ENCODE measurements around the gene USP6NL. TPM values are rescaled to one million over a fixed set of nuclear protein-coding genes. Genes with fewer than 3 reads are reported as not detected.
A peak's percentile ranks its signal among the peaks of the same experiment; 100 is the strongest.

The USP6NL gene
- total and polyA plus RNA-seq, 9 of the 15 experiments (the other 6 are each of a cell fraction or from before 2014, with no cell fraction given): 3.2 to 26.6 (median 19.8) TPM

DNA sequence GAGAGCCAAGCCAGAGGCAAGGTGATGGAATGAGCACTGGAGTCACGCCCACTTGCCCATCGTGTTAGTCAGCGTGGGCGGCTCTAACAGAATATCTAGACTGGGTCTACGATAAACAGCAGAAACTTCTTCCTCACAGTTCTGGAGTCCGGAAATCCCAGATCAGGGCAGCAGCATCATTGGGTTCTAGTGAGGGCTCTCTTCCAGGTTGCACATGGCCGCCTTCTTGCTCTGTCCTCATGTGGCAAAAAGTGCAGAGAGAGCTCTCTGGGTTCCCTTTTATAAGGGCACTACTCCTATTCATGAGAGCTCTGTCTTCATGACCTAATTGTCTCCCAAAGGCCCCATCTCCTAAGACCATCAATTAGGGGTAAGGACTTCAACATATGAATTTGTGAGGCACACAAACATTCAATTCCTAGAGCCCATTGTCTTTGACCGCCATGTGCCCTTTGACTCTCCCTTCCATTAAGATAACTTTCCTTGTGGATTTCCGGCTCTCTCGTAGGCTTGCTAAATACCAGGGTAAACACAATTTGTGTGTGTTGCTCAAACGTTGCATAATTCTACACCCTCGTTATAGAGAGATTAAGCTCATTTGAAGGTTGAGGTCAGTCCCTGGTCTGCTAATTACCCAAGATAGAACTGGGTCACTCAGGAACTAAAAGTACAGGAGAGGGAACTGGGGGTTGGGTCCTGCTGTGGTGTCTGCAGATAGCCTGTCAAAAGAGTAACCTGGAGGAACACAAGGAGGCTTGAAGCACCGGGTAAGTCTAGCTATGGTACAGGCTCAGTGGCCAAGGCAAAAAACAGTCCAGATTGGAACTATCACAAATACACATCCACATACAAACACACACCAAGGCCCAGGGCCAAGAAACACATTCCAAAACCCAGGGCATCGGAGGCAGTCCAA lies 28.7 kb upstream of the USP6NL start (continued):
- TF ChIP-seq GABPA (tag; conservative IDR thresholded peaks at IDR 0.05; ENCODE audit: low read depth): peak; percentile 62
- peak; percentile 95 for TF ChIP-seq CEBPB (tag; IDR thresholded peaks at IDR 0.05)
- TF ChIP-seq, protein P1, sequence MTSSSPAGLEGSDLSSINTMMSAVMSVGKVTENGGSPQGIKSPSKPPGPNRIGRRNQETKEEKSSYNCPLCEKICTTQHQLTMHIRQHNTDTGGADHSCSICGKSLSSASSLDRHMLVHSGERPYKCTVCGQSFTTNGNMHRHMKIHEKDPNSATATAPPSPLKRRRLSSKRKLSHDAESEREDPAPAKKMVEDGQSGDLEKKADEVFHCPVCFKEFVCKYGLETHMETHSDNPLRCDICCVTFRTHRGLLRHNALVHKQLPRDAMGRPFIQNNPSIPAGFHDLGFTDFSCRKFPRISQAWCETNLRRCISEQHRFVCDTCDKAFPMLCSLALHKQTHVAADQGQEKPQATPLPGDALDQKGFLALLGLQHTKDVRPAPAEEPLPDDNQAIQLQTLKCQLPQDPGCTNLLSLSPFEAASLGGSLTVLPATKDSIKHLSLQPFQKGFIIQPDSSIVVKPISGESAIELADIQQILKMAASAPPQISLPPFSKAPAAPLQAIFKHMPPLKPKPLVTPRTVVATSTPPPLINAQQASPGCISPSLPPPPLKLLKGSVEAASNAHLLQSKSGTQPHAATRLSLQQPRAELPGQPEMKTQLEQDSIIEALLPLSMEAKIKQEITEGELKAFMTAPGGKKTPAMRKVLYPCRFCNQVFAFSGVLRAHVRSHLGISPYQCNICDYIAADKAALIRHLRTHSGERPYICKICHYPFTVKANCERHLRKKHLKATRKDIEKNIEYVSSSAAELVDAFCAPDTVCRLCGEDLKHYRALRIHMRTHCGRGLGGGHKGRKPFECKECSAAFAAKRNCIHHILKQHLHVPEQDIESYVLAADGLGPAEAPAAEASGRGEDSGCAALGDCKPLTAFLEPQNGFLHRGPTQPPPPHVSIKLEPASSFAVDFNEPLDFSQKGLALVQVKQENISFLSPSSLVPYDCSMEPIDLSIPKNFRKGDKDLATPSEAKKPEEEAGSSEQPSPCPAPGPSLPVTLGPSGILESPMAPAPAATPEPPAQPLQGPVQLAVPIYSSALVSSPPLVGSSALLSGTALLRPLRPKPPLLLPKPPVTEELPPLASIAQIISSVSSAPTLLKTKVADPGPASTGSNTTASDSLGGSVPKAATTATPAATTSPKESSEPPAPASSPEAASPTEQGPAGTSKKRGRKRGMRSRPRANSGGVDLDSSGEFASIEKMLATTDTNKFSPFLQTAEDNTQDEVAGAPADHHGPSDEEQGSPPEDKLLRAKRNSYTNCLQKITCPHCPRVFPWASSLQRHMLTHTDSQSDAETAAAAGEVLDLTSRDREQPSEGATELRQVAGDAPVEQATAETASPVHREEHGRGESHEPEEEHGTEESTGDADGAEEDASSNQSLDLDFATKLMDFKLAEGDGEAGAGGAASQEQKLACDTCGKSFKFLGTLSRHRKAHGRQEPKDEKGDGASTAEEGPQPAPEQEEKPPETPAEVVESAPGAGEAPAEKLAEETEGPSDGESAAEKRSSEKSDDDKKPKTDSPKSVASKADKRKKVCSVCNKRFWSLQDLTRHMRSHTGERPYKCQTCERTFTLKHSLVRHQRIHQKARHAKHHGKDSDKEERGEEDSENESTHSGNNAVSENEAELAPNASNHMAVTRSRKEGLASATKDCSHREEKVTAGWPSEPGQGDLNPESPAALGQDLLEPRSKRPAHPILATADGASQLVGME (CRISPR knock-in tag; IDR thresholded peaks at IDR 0.05): no peak
- no peak for TF ChIP-seq ID3 (CRISPR knock-in tag; IDR thresholded peaks at IDR 0.05)
- peak; percentile 95; the same call in 1 of the 2 replicates for TF ChIP-seq ID3 (tag; IDR thresholded peaks at IDR 0.05)
- 0 out of 2 replicates have a peak, but pooled peaks have one; percentile 44 for TF ChIP-seq PML (IDR thresholded peaks at IDR 0.05; ENCODE audit: low read length)
- TF ChIP-seq NR2C2 (CRISPR knock-in tag; IDR thresholded peaks at IDR 0.05): no peak
- peak; percentile 90 for TF ChIP-seq NR2C2 (tag; IDR thresholded peaks at IDR 0.05)
- TF ChIP-seq SMARCA4 (IDR thresholded peaks at IDR 0.05): peak; percentile 29; the same call in 1 of the 2 replicates
- TF ChIP-seq DPF2 (IDR thresholded peaks at IDR 0.05): peak; percentile 74
- TF ChIP-seq HES1 (IDR thresholded peaks at IDR 0.05; ENCODE audit: low read depth): peak; percentile 63
- TF ChIP-seq TRIM24 (IDR thresholded peaks at IDR 0.05): peak; percentile 69 to 85; a peak in 3 of 4 replicates
- no peak for TF ChIP-seq BRD9 (IDR thresholded peaks at IDR 0.05; ENCODE audit: low read depth, partially characterized antibody)
- TF ChIP-seq MTA1 (IDR thresholded peaks at IDR 0.05; ENCODE audit: borderline replicate concordance): no peak
- peak; percentile 69 for TF ChIP-seq HDAC3 (IDR thresholded peaks at IDR 0.05; ENCODE audit: borderline replicate concordance, partially characterized antibody)
- no peak for TF ChIP-seq C11orf30 (IDR thresholded peaks at IDR 0.05; ENCODE audit: low read depth)
- TF ChIP-seq LCOR (CRISPR knock-in tag; IDR thresholded peaks at IDR 0.05): peak; percentile 53; the same call in 1 of the 2 replicates
- peak in 1 of 2 experiments; percentile 87; a peak in 2 of 4 replicates for TF ChIP-seq TBL1XR1 (IDR thresholded peaks at IDR 0.05; ENCODE audit: low read length in 2 of 2)
- no peak for TF ChIP-seq FIP1L1 (IDR thresholded peaks at IDR 0.05; ENCODE audit: low read depth, low read length, poor library complexity, severe bottlenecking)
- no peak for TF ChIP-seq THAP7 (CRISPR knock-in tag; IDR thresholded peaks at IDR 0.05)
